HG02852 (cell line): ENCODE data around the gene KCNN1.

Experiments used
- ATAC-seq: cut with Tn5 transposase; IDR thresholded peaks from one replicate; pipeline ENCODE4 v1.9.1; 2021; ENCODE audit warnings: mild to moderate bottlenecking, moderate library complexity; ENCODE audit not compliant: unreplicated experiment

Gene KCNN1

GRCh38 chr19:17946965-17947784 is 19.7 kb upstream of the KCNN1 start:
- ATAC-seq: peak; percentile 19

- peak; percentile 58 for ATAC-seq
Observed at GRCh38 chr19:17947815-17948513, 18.9 kb upstream of the KCNN1 start.

DNA sequence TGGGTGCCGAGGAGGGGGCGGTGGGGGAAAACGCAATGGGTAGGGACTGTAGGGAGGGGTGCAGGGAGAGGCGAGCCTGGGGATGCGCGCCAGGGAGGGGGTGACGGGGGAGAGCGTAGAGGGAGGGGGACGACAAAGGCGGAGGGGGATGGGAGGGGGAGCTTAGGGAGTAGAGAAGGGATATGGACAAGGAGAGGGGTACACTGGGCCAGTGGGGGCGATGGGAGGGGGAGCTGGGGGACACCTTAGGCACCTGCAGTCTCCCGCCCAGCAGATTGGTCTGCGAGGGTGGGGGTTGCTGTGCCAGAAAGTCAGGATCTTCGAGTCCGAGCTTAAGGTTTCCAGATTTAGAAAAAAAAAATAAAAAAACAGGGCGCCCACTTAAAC is 18.4 kb upstream of the KCNN1 start:
- no peak for ATAC-seq

GRCh38 chr19:17948931-17949930 is 17.7 kb upstream of the KCNN1 start:
- ATAC-seq: no peak

DNA sequence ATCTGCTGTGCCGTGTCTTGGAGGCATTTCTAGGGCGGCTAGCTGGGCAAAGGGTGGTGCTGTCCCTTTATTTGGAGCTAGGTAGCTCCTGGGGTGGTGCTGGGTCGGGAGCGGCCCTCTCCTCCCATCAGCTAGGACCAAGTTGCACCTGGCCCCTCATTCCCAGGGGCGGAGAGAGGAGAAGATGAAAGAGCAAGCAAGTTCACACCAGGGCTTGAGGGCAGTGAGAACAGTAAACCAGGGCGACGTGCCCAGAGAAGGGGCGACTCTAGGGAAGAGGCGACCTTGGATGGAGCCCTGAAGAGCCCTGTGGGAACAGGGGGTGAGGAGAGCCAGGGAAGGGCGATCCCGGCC is 17.0 kb upstream of the KCNN1 start:
- no peak for ATAC-seq

GRCh38 chr19:17950310-17951156 is 16.4 kb upstream of the KCNN1 start:
- ATAC-seq: no peak

DNA sequence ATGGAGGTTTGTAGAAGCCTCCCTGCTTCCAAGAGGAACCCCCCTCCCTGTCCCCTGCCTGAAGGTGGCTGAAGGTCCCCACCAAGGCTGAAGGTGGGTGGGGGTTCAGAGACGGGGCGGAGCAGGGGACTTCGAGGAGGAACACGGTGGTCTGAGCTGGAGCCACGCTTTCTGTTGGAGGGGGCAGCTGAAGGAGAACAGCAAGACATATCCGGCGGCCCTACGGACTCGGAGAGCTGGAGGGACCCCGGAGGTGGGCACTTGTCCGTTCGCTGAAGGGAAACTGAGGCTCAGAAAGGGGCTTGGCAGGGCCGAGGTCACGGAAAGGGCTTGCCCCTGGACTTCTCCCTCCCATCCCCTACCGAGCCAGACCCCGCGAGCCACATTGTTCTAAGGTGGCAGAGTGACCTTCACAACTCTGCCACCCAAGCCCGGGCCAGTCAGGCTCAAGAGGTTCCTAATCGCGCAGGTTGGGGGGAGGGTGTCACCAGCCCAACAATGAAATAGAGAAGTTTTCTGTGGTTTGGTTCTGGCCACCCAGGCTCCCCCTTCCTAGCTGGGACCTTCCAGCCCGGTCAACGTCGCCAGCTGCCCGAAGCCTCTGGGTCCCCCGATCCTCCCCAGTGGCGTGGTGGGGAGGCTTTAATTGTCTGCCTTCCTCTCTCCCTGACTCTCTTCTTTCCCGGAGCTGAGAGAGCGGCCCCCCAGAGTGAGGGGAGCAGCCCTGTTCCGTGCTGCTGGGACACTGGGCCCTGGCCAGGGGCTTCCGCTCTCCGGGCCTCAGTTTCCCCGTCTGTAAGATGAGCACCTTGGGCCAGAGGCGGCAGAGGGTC is 15.5 kb upstream of the KCNN1 start:
- ATAC-seq: no peak

GRCh38 chr19:17951990-17952976 is 14.6 kb upstream of the KCNN1 start:
- no peak for ATAC-seq

GRCh38 chr19:17953316-17953801 is 13.5 kb upstream of the KCNN1 start:
- ATAC-seq: no peak

DNA sequence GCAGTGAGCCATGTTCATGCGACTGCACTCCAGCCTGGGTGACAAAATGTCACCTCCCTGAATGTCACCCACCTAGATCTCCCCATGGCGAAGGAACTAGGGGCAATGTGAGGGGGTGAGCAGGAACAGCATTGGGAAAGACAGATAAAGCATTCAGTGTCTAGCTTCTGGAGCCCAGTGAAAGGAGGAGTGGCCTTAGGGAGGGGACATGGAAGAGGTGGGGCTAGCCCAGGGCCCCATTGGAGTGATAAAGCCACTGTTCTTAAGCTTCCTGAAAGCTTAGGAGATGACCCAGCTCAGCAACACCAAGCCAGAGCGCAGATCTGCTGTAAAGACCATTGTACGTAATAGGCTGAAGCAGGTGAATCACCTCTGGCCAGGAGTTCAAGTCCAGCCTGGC is 13.0 kb upstream of the KCNN1 start:
- ATAC-seq: no peak

DNA sequence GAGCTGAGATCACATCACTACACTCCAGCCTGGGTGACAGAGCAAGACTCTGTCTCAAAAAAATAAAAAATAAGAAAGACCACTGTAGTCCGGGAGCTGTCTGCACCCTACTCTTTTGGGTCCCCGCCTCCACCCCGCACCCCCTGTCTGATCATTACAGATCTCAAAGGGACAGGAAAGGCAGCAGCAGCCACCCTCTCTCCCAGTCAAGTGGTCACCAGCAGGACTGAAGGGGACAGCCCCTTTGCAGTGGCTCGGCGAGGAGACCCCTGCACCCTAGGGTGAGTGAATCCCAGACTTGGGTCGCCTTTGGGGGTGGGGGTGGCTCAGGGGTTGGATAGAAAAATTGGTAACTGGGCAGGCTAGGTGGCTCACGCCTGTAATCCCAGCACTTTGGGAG is 12.5 kb upstream of the KCNN1 start:
- no peak for ATAC-seq

GRCh38 chr19:17957149-17957849 is 9.6 kb upstream of the KCNN1 start:
- ATAC-seq: no peak

DNA sequence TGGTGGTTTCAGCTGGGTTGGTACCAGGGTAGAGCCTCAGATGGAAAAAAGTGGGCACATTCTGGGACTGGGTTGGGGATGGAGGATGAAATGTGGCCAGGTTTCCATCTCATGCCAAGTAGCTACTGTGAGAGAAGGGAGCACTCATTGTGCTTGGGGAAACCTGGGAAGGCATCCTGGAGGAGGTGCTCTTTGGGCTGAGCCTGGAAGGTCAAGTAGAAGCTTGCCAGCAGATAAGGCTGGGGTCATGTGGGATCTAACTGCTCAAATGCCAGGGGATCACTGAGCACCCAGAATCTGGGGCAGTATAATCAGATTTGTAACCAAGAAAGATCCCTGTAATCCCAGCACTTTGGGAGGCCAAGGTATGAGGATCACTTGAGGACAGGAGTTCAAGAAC is 9.0 kb upstream of the KCNN1 start:
- ATAC-seq: no peak

DNA sequence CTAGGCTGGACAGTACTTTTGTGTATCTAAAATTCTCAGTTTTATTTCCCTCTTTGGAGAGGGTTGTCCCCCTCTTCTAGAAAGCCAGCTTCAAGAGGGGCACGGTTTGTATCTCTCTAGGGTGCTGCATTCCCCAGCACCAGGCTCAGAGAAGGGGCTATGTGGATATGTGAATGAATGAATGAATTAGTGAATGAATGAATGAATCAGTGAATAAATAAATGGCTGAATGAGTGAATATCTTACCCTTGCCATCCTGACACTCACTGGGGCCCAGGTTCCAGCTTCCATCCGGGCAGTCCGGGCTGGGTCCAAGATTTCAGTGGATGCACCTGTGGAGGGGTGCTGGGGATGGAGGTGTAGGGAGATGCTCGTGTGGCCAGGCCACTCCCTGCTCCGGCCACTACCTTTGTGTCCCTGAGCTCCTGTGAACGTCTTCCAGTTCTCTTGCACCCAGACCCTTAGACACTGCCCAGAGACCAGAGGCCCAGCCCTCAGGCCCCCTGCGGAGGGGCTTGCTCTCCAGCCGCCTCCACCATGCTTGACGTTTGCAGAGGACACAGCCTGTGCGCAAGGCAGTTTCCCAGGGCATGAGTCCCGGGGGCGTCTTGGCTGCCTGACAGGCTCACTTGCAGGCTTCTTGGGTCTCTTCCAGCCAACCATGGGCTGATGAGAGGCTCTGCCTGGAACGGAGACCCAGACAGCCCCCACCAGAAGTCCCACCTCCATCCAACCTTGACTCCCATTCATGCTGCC is 2.8 kb upstream of the KCNN1 start:
- no peak for ATAC-seq

DNA sequence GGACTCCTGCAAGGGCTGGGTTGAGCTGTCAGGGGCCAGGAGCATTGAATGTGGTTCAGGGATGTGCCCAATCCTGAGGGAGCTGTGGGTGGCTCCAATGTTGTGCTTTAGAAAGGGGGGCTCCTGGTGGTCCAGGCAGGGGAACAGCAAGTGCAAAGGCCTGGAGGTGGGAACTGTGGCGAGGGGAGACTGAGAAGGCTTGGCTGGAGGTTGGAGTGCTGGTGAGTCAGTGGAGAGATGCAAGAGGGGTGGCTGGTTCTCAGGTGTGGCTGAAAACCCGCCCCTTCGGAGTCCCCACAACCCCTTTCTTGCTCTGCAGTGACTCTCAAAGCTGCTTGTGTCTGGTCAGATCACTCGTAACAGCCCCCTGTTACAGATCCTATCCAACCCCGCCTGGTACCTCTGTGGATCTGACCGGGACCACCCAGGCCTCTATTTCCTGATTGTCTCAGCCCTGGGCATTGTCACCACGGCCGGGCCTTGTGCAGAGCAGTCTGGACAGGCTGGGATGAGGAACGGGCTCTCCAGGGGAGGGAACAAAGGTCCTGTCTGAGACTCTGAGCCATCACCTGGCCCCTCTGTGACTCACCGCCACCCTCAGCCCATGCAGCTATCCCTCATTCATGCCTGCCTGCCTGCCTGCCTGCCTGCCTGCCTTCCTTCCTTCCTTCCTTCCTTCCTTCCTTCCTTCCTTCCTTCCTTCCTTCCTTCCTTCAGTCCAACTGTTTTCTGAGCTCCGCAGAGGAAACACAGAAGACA is 1.4 kb upstream of the KCNN1 start:
- no peak for ATAC-seq

DNA sequence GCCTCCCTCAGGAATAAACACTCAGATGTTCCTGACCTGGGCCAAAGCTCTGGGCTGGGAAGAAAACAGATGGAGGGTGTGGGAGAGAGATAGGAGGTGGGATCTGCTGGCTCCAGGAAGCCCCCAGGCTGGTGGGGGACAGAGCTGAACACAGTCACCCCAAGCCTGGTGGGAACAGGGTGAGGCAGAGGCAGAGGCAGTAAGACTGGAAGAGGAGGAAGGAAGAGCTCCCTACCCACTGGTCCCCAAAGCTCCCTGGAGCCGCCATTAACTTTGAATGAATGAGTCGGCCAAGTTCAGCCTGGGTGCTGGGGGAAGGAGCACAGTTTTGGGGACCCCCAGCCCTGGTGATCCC is 801 bp upstream of the KCNN1 start:
- ATAC-seq: no peak
